K562 (cell line): Measurements from ENCODE around the gene TAL1. TPM values are rescaled to one million over a fixed set of nuclear protein-coding genes. Genes with fewer than 3 reads are reported as not detected.

Experiments
- ARID2 ChIP-seq: fragments of 450-650 bp; IDR thresholded peaks from 2 replicates; pipeline ENCODE4 v1.6.1; 2017; ENCODE audit warnings: antibody characterized with exemption, mild to moderate bottlenecking
- ATF7 ChIP-seq: fragments of 450-650 bp; IDR thresholded peaks from 2 replicates; pipeline ENCODE4 v1.7.1; 2014; ENCODE audit warnings: mild to moderate bottlenecking, moderate library complexity
- CEBPG ChIP-seq, 3 experiments: fragments of 200-800 bp in 1 of 3; sonication (Bioruptor generic) in 1 of 3; sonication (generic) in 1 of 3; formaldehyde crosslinking in 1 of 3; IDR thresholded peaks in 2 of 3; conservative IDR thresholded peaks in 1 of 3; 2 replicates each; pipeline versions ENCODE4 v1.6.1 to v1.8.0; 2016 to 2022; ENCODE audit warnings: missing compliant biosample characterization in 2 of 3, missing genetic modification characterization in 2 of 3, mild to moderate bottlenecking in 1 of 3, missing genetic modification reagents in 1 of 3
- ETS2 ChIP-seq: IDR thresholded peaks from 2 replicates; pipeline ENCODE4 v1.6.1; 2016; ENCODE audit warnings: borderline replicate concordance, missing genetic modification characterization, mild to moderate bottlenecking, moderate library complexity, missing compliant biosample characterization; ENCODE audit not compliant: poor library complexity, severe bottlenecking
- EZH2 ChIP-seq: IDR thresholded peaks from 2 replicates; pipeline ENCODE4 v1.6.1; 2012; ENCODE audit warnings: low read depth, mild to moderate bottlenecking, inconsistent platforms, low read length, borderline replicate concordance
- GTF2F1 ChIP-seq: IDR thresholded peaks from 2 replicates; pipeline ENCODE4 v1.6.1; 2011; ENCODE audit warnings: low read depth, low read length, improper control_type of control experiment
- HCFC1 ChIP-seq: IDR thresholded peaks from 2 replicates; pipeline ENCODE4 v1.6.1; 2012; ENCODE audit warnings: low read depth, low read length, improper control_type of control experiment
- MBD2 ChIP-seq: sonication (generic); IDR thresholded peaks from 2 replicates; pipeline ENCODE4 v1.6.1; 2016; ENCODE audit warnings: low read depth, borderline replicate concordance
- NFIX ChIP-seq: fragments of 250-450 bp; sonication (Bioruptor Pico); IDR thresholded peaks from 2 replicates; pipeline ENCODE4 v1.4.0; 2020; ENCODE audit warnings: low read depth, mild to moderate bottlenecking, moderate library complexity
- POLR2G ChIP-seq: fragments of 200-400 bp; formaldehyde crosslinking; IDR thresholded peaks from 2 replicates; pipeline ENCODE4 v1.6.1; 2017; ENCODE audit warnings: low read depth, mild to moderate bottlenecking, antibody characterized with exemption, low read length, moderate library complexity
- SUPT5H ChIP-seq: fragments of 450-650 bp; IDR thresholded peaks from 2 replicates; pipeline ENCODE4 v1.6.1; 2016
- ZFPM2 ChIP-seq: fragments of 250-450 bp; sonication (Bioruptor Pico); IDR thresholded peaks from 2 replicates; pipeline ENCODE4 v1.5.1; 2022; ENCODE audit warnings: mild to moderate bottlenecking
- ZNF143 ChIP-seq: sonication (generic); formaldehyde crosslinking; IDR thresholded peaks from 2 replicates; pipeline ENCODE4 v1.9.0; 2022; ENCODE audit warnings: mild to moderate bottlenecking, missing genetic modification reagents
- polyA plus RNA-seq, 8 experiments: library from polyadenylated mRNA; depleted of rRNA in 4 of 8; stranded (reverse) in 5 of 8; unstranded in 3 of 8; fragments of >200 nt; fragmentation: Nextera tagmentation in 2 of 8; fragmentation: Illumina TruSeq in 1 of 8; extraction: Ambion mirVana in 2 of 8; extraction: Trizol in 1 of 8; gene quantifications; 2 replicates each; pipeline versions ENCODE4 v1.2.1 to v1.2.3, GENCODE V29; 2011 to 2014; ENCODE audit warnings: inconsistent platforms in 1 of 8, missing spikeins in 1 of 8
- total RNA-seq, 7 experiments: library from RNA; depleted of rRNA in 6 of 7; stranded (reverse); fragments of >200 nt in 6 of 7; fragmentation: Illumina TruSeq in 2 of 7; extraction: Trizol in 2 of 7; gene quantifications; 2 replicates each; pipeline versions ENCODE4 v1.2.1 to v1.2.3, GENCODE V29; 2011 to 2021; ENCODE audit warnings: low replicate concordance in 1 of 7
- TF ChIP-seq, protein P1 (sequence below): conservative IDR thresholded peaks from 2 replicates; pipeline ENCODE4 v1.6.1; 2011; ENCODE audit warnings: low read depth, mild to moderate bottlenecking, low read length; ENCODE audit not compliant: control insufficient read depth
- TF ChIP-seq, protein P2 (sequence below): fragments of 450-650 bp; IDR thresholded peaks from 2 replicates; pipeline ENCODE4 v1.6.1; 2017; ENCODE audit warnings: antibody characterized with exemption
- TF ChIP-seq, protein P3 (sequence below): sonication (generic); formaldehyde crosslinking; IDR thresholded peaks from 2 replicates; pipeline ENCODE4 v1.8.0; 2022; ENCODE audit warnings: mild to moderate bottlenecking, missing genetic modification reagents
- TF ChIP-seq, protein P4 (sequence below), 2 experiments: IDR thresholded peaks; 2 replicates each; pipeline ENCODE4 v1.6.1; 2011; ENCODE audit warnings: borderline replicate concordance in 1 of 2, control low read depth in 1 of 2, low read depth in 1 of 2, low read length in 1 of 2, mild to moderate bottlenecking in 1 of 2, mixed read lengths in 1 of 2, moderate library complexity in 1 of 2; ENCODE audit not compliant: insufficient read depth in 1 of 2, insufficient read length in 1 of 2, poor library complexity in 1 of 2, severe bottlenecking in 1 of 2; ENCODE audit errors: extremely low read depth in 1 of 2
- TF ChIP-seq, protein P5 (sequence below): fragments of 450-650 bp; formaldehyde crosslinking; IDR thresholded peaks from 2 replicates; pipeline ENCODE4 v1.4.0; 2022; ENCODE audit warnings: missing genetic modification characterization

The TAL1 gene
- total and polyA plus RNA-seq, 9 of the 15 experiments (the other 6 are each of a cell fraction or from before 2014, with no cell fraction given) = 18.5 to 106 (median 59.7) TPM

DNA sequence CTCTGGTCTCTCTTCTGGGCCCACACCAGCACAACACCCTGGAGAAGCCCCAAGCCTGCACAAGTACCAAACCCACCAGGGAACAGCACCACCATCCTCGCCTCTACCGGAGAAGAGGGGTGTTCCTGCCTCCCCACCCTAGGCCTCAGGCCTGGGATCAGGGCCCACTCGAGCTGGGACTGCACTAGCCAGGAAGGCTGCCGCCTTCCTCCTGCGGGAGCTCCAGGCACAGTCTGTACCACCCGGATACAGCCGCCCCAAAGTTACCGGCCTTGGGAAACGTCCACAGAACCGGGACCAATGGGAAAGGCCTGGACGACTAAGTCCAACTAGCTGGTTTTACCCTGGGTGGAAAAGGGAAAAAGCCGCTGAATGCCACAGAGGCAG, 3.4 kb downstream of the TAL1 start (continued):
- TF ChIP-seq, protein P1, sequence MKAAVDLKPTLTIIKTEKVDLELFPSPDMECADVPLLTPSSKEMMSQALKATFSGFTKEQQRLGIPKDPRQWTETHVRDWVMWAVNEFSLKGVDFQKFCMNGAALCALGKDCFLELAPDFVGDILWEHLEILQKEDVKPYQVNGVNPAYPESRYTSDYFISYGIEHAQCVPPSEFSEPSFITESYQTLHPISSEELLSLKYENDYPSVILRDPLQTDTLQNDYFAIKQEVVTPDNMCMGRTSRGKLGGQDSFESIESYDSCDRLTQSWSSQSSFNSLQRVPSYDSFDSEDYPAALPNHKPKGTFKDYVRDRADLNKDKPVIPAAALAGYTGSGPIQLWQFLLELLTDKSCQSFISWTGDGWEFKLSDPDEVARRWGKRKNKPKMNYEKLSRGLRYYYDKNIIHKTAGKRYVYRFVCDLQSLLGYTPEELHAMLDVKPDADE = no peak; the same call in 1 of the 2 replicates
- TF ChIP-seq ZNF143 (no peak), ATF7 (no peak), POLR2G (peak; percentile 62), GTF2F1 (no peak), SUPT5H (no peak; the same call in 1 of the 2 replicates), HCFC1 (no peak), MBD2 (no peak), NFIX (CRISPR knock-in tag) (no peak), ETS2 (no peak), ZFPM2 (no peak), EZH2 (no peak), ARID2 (no peak), CEBPG (CRISPR knock-in tag; IDR thresholded peaks at IDR 0.05) (no peak), CEBPG (tag; conservative IDR thresholded peaks at IDR 0.05 in 1 of 2, IDR thresholded peaks at IDR 0.05 in 1 of 2) (no peak)
- TF ChIP-seq, protein P2, sequence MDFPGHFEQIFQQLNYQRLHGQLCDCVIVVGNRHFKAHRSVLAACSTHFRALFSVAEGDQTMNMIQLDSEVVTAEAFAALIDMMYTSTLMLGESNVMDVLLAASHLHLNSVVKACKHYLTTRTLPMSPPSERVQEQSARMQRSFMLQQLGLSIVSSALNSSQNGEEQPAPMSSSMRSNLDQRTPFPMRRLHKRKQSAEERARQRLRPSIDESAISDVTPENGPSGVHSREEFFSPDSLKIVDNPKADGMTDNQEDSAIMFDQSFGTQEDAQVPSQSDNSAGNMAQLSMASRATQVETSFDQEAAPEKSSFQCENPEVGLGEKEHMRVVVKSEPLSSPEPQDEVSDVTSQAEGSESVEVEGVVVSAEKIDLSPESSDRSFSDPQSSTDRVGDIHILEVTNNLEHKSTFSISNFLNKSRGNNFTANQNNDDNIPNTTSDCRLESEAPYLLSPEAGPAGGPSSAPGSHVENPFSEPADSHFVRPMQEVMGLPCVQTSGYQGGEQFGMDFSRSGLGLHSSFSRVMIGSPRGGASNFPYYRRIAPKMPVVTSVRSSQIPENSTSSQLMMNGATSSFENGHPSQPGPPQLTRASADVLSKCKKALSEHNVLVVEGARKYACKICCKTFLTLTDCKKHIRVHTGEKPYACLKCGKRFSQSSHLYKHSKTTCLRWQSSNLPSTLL = no peak
- TF ChIP-seq, protein P3, sequence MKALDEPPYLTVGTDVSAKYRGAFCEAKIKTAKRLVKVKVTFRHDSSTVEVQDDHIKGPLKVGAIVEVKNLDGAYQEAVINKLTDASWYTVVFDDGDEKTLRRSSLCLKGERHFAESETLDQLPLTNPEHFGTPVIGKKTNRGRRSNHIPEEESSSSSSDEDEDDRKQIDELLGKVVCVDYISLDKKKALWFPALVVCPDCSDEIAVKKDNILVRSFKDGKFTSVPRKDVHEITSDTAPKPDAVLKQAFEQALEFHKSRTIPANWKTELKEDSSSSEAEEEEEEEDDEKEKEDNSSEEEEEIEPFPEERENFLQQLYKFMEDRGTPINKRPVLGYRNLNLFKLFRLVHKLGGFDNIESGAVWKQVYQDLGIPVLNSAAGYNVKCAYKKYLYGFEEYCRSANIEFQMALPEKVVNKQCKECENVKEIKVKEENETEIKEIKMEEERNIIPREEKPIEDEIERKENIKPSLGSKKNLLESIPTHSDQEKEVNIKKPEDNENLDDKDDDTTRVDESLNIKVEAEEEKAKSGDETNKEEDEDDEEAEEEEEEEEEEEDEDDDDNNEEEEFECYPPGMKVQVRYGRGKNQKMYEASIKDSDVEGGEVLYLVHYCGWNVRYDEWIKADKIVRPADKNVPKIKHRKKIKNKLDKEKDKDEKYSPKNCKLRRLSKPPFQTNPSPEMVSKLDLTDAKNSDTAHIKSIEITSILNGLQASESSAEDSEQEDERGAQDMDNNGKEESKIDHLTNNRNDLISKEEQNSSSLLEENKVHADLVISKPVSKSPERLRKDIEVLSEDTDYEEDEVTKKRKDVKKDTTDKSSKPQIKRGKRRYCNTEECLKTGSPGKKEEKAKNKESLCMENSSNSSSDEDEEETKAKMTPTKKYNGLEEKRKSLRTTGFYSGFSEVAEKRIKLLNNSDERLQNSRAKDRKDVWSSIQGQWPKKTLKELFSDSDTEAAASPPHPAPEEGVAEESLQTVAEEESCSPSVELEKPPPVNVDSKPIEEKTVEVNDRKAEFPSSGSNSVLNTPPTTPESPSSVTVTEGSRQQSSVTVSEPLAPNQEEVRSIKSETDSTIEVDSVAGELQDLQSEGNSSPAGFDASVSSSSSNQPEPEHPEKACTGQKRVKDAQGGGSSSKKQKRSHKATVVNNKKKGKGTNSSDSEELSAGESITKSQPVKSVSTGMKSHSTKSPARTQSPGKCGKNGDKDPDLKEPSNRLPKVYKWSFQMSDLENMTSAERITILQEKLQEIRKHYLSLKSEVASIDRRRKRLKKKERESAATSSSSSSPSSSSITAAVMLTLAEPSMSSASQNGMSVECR (CRISPR knock-in tag) = 0 out of 2 replicates have a peak, but pooled peaks have one; percentile 40
- TF ChIP-seq, protein P4, sequence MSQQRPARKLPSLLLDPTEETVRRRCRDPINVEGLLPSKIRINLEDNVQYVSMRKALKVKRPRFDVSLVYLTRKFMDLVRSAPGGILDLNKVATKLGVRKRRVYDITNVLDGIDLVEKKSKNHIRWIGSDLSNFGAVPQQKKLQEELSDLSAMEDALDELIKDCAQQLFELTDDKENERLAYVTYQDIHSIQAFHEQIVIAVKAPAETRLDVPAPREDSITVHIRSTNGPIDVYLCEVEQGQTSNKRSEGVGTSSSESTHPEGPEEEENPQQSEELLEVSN (IDR thresholded peaks at IDR 0.05; ENCODE audit: borderline replicate concordance in 1 of 2, extremely low read depth in 1 of 2, insufficient read depth in 1 of 2, insufficient read length in 1 of 2, low read depth in 1 of 2, low read length in 1 of 2, poor library complexity in 1 of 2, severe bottlenecking in 1 of 2) = no peak
- TF ChIP-seq, protein P5, sequence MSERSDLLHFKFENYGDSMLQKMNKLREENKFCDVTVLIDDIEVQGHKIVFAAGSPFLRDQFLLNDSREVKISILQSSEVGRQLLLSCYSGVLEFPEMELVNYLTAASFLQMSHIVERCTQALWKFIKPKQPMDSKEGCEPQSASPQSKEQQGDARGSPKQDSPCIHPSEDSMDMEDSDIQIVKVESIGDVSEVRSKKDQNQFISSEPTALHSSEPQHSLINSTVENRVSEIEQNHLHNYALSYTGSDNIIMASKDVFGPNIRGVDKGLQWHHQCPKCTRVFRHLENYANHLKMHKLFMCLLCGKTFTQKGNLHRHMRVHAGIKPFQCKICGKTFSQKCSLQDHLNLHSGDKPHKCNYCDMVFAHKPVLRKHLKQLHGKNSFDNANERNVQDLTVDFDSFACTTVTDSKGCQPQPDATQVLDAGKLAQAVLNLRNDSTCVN (CRISPR knock-in tag) = no peak
